Stimulated activated CD8-positive, alpha-beta memory T cell treated with anti-CD3 and anti-CD28 coated beads, Interleukin-4, amount 100 ng/mL, for 48 hours (primary cell): Measurements from ENCODE around the gene TNS3.
"Not testable (repeated sequence)": the region's sequence is repeated elsewhere in the genome, so short reads cannot be mapped to it uniquely, and the experiment has no call there.

Source experiments
- DNase-seq: peaks from one replicate; pipeline ENCODE4 v3.0.0-alpha.2; 2020

TNS3 gene

DNA sequence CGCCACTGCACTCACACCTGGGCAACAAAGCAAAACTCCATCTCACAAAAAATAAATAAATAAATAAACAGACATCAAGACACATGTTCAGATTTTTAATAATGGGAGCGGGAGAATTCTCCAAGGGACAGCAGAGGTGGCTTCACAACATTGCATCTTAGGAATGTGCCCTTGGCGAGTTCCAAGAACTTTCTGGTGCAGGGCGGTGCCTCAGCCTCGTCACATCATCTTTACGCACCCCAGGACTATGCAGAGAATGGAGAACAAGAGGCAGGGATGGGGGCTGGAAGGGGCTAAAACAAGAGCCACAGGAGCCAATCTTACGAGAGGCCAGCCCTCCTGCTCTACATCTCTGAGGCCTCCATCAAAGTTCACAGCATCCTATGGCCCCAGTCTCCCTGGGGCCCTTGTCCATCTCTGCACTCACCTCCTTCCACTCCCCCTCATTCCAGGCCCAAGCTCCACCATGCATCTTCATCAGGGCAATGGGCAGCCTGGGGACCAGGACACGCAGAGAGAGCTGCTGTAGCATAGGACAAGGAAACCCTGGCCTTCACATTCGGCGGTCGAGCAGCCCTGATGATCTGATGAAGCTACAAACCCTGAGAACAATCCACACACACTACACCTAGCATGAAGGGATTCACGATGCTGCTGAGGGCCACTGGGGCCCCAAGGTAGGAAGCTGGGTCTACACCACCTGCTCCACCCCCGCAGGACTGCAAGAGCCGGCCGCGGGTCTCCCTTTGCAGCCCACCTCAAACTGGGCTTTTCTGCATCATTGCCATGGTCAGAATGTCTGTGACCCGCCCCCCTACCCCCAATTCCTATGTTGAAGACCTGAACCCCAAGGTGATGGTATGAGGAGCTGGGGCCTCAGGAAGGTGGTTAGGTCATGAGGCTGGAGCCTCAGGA, 22.3 kb downstream of the TNS3 start:
- DNase-seq, result no peak

DNA sequence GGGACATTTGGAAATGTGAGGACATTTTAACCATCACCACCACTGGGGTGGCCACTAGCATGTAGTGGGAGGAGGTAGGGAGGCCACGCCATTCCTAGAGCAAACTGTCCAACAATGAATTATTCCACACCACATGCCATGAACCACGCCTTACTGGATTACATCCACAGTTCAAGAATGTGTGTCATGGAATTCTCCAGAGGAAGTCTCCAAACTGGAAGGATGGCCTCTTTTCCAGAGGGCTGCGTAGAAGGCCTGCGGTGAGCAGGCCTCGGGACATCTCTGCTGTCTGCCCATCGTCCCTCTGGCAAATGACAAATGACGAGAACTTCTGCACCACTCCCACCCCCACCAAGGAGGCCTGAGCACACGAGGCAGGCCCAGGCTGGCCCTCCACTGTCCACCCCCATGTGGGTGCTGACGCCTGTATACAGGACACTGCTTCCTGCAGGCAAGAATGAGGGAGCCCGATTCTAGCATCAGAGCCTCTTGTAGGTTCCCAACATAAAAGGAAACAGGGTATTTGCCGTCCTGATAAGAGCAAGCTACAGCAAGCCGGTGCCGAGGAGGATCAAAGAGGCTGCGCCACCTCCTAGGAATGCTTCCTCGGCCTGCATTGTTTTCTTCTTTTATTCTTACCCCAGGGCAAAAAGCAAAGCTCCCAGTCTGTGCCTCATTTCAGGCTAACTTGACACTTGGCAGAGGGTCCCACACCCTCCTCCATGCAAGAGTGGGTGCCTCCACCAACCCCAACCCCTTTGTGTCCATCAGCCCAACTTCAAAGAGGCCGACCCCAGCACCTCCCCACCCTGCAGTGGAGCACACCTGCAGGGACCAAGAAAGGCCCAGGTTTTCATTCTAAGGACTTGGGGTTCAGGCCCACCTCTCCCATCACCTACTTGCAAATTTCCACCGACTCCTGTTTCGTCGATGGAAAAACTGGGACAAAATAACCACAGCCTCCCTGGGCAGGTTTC, 23.9 kb downstream of the TNS3 start:
- no peak for DNase-seq

DNA sequence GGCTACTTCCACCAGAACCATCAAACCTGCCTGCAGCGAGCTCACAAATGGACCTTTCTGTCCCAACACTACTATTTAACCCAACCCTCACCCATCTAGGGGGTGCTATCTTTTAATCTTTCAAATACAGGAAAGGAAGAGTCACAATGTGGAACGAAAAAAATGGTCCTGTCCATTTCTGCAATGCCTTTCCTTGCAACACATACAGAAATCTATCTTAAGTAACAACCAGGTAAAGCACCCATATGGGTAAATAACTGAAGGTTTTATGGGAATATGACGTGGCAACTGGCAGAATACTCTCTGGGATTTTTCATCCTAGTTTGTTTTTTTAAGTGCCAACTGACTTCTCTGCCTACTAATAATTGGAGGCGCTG, 24.6 kb downstream of the TNS3 start:
- DNase-seq, result no peak

DNA sequence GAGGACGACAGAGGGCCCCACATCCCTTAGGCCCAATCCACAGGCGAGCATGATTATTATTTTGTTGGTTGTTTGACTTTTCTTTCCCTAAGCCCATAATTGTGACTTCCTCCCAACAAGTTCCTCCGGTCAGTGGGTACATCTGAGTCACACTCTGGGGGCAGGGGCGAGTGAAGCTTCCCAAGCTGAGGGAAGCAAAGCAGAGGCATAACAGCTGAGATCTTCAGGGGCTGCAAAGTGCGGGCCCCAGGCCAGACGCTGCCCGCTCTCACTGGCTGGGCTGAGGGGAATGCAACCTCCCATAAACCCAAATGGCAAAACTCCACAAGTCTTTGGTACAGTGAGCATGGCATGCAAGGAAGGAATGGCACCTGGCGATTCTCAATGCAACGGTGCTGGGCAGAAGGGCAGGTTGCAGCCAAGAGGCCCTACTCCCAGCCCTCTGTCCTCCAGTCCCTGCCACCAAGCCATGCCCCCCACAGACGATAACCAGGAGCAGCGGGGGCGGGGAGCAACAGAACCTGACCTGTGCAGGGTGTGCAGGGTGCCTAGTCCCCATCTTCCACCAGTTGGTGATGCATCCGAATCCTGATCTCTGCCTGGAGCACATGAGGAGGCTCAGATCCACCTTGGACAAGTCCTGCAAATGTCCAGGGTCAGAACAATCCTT, 25.3 kb downstream of the TNS3 start:
- no peak for DNase-seq

DNA sequence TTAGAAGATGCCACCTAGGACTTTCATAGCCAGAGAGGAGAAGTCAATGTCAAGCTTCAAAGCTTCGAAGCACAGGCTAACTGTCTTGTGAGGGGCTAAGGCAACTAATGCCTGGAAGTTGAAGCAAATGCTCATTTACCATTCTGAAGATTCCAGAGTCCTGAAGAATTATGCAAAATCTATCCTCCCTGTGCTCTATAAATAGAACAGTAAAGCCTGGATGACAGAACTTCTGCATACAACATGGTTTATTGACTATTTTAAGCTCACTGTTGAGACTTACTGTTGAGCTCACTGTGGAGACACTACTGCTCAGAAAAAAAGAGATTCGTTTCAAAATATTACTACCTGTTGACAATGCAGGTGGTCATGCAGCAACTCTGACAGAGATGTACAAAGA, 28.6 kb downstream of the TNS3 start:
- no peak for DNase-seq

DNA sequence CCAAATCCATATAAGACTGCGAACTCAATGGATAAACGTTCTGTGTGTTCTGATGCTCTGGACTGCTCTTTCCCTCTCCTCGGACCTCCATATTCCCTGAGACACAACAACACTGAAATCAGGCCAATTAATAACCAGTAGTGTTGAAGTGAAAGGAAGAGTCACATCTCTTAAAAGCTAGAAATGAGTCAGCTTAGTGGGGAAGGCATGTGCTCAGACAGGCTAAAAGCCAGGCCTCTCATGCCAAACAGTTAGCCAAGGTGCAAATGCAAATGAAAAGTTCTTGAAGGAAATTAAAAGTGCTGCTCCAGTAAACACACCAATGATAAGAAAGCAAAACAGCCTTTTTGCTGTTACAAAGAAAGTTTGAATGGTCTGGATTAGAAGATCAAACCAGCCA, 29.3 kb downstream of the TNS3 start:
- DNase-seq, result no peak

DNA sequence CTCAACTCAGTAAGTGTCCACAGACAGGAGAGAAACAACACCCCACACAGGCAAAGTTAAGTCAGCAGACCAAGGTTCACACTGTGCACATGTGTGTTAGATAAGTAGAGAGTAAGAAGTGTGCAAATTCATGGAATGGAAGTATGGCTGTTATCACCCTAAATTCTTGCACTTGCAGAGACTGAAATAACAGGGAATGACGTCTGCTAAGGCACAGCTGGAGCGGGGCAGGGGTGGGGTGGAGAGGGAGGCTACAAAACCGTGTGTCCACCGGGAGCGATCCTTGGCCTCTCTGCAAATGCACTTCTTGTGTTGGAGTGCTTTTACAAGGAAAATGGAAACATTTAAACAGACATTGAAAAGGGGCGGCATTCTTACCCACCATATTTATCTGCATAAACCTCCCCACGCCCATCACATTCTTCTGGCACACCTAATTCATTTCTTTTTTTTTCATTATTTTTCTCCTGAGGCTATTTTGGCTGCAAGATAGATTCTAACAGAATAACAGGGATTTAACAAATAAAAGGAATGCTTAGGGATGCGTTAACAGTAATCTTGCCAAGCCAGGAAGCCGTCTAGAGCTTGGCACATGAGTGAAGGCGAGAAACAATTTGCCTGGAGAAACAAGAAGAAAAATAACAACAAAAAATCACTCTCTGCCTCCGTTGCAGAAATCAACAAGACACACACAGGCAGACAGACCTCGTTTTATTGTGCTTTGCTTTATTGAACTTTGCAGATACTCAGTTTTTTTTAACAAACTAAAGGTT, 30.1 kb downstream of the TNS3 start:
- no peak for DNase-seq

DNA sequence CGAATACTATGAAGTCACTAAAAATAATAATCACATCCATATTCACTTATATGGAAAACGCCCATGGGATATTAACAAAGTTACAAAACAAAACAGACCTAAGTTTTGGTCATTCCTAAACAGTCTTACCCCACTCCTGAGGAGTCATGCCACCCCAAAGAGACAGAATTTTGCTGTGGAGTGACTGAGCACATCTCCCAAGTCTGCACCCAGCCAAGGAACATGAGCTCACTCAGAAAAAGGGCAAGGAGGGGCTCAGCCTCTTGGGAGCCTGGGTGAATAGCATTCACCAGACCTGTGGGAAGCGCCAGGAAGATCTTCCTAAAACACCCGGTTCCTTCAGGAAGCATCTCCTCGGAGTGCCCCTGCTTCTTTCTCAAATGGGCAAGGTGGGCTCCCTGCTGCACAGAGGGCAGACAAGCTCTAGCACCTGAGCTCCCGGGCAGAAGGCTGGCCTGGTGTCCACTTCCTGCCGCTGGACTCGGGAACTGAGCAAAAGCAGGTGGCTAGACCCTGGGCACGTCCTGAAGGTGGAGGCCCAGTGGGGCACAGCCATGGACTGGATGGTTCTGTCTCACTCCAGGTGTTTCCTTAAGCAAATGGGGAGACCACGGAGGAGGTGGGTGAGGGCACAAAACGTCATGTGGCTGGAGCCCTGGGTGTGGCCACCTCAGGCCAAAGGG, 31.0 kb downstream of the TNS3 start:
- DNase-seq, result no peak

DNA sequence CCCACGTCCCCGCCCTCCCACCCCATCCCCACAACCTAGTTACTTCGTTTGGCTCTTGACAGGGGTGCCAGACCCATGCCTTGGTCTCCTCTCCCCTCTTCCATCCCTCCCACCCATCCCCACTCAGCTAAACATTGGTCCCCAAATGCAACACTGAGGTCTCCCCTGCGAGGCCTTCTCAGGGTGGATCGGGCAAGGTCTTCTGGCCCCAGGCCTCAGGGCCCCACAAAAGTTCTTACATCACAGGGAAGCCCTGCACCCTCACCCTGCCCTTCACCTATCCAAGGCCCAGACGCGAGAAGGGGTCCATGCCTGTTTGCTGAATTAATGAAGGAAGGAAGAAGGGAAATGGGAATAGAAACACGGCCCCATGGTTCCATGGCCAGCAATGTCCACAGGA, 32.0 kb downstream of the TNS3 start:
- DNase-seq, result no peak

DNA sequence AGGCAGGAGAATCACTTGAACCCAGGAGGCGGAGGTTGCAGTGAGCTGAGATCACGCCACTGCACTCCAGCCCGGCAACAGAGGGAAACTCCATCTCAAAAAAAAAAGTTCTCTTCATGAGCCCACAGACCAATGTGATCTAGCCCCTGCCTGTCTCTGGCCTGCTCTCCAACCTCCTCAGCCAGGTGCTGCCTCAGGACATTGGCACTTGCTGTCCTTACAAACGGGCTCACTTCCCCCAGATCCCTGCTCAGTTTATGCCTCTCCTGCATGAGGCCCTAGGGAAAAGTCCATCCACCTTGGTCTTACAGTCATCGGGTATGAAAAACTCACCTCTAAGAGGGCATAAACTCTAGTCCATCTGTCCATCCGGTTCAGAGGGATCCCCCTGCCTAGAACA, 32.5 kb downstream of the TNS3 start:
- DNase-seq, result no peak

DNA sequence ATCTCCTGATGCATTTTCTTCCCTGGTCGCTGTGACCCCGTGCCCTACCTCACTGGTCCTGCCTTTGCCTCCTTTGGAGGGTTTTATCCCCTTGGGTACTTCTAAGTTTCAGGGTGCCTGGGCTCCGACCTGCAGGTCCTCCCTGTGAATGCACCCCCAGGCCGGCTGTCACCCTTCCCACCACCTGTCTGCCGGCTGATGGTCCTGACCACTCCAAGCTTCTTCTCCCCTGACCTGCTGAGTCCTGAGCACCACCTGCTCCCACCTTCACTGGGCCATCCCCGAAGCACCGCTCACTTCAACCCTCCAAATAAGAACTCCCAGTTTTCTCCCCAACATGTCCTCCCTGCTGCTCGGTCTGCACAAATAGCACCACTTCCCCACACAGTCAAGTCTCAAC, 33.4 kb downstream of the TNS3 start:
- no peak for DNase-seq

DNA sequence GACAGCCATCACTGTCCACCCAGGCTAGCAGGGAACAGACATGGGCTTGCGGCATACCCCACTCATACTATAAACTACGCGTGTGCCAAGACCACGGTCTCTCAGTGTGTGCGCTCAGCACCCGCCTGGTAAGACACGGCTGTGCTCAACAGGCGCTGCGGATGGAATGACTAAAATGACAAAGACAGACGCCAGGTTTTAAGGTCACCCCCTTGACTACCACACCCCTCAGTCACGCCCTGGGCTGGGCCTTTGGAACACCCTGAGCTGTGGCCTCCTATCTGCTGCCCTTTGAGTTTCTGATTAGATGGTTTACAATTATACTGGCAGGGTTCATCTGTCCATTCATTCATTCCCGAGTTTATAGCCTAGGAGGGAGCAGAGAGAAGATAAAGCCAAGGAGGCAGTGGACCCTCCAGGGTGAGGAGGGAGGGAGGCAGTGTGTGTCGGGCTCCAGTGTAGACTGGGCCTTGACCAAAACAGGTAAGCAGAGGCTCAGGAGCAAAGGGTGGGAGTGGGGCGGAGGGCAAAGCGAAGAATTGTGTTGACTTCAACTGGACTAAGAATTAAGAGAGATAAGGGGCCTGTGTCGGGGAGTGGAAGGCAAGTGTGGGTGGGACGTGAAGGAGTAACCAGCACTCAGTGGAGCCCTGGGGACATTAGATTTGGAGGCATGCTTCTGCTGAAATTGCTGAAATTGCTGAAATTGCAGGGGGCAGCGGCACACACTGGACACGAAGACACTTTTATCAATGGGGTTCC, 35.0 kb downstream of the TNS3 start:
- DNase-seq, result no peak

DNA sequence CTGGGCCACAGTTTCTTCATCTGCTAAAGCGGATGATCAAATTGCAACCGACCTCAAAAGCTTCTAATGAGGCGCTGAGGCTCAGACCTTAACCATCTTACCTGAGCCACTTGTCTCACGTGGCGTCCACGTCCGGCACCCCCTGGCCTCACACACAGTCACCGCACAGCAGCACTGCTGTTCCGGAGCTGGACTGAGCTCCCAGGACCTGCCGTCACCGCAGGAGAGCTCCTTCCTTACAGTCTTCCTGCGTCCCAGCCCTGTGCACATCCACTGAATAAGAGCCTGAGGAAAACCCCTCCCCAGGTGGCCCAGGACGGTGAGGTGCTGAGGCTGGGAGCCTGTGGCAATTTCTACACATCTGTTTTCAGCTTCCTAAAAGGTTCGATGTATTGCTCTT, 35.7 kb downstream of the TNS3 start:
- DNase-seq, result no peak

DNA sequence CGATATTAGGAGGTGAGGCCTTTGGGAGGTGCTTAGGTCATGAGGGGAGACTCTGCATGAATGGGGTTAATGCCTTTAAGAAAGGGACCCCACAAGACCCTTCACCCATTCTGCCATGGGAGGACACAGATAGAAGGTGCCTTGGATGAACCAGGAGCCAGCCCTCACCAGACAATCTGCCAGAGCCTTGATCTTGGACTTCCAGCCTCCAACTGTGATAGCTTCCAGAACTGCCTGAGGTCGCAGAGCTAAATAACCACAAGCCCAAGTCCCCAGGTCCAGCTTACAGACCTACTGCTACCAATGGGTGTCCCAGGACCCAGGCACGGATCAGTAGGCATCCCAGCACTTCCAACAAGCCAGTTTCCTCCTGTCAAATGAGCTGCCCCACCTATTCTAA, 37.5 kb downstream of the TNS3 start:
- DNase-seq, result no peak

DNA sequence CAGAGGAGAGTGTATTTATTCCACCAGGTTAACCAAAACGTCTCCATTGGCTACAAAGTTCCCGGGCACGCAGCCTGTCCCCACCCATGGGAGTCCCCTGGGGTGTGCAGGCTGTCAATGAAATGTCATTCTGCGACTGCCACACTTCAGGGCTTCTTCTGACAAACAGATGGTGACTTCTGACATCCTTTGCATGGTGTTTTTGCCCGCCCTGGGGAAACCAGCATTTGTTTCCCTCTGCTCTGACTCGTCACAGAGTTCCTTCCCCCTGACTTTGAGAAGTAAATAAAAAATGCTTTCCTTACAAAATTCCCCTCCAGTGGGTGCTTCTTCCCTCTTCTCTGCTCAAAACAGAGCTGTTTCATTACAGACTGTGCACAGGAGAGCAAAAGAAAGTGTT, 38.2 kb downstream of the TNS3 start:
- no peak for DNase-seq

DNA sequence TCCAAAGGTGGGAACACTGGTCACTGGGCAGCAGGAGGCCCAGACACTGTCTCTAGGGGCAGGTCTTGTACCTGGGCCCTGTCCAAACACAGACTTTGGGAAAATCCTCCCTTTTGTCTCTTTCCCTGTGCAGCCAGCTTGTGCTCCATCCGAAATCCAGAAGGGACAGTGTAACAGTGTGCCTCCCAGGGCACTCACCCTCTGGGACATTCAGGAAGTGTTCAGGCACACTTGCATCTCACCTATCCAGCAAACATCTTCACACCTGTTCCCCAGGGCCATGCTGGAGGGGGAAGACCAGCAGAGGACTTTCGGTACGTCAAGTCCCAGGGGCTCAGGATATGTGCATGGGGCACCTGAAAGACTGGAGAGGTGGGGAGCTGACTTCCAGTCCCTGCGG, 38.9 kb downstream of the TNS3 start:
- no peak for DNase-seq

DNA sequence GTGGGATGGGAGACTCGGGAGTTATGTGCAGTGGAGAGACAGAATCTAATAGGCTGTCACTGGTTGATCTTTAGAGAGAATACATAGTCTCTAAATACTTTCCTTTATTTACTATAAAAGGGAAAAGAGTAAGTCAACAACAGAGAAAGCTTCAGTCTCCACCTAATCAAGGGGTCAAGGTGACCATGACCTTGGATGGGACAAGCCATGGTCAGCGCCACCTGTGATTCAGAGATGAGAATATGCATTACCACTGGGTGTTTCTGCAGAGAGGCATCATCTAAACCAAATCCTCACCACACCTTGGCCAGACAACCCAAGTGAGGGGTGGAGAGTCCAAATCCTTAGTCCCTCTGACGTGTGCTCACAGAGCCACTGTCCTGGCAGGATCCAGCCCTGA, 39.9 kb downstream of the TNS3 start:
- DNase-seq, result no peak

DNA sequence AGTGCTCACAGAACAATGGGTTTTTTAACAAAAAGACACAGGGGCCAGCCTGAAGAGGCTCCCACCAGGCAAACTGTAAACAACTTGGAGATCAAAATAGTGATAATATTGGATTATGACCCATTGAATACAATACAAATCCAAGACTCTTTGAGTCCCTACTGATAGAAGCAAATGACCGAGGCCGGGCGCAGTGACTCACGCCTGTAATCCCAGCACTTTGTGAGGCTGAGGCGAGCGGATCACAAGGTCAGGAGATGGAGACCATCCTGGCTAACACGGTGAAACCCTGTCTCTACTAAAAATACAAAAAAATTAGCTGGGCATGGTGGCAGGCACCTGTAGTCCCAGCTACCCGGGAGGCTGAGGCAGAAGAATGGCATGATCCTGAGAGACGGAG, 40.4 kb downstream of the TNS3 start:
- DNase-seq, result not testable (repeated sequence)

DNA sequence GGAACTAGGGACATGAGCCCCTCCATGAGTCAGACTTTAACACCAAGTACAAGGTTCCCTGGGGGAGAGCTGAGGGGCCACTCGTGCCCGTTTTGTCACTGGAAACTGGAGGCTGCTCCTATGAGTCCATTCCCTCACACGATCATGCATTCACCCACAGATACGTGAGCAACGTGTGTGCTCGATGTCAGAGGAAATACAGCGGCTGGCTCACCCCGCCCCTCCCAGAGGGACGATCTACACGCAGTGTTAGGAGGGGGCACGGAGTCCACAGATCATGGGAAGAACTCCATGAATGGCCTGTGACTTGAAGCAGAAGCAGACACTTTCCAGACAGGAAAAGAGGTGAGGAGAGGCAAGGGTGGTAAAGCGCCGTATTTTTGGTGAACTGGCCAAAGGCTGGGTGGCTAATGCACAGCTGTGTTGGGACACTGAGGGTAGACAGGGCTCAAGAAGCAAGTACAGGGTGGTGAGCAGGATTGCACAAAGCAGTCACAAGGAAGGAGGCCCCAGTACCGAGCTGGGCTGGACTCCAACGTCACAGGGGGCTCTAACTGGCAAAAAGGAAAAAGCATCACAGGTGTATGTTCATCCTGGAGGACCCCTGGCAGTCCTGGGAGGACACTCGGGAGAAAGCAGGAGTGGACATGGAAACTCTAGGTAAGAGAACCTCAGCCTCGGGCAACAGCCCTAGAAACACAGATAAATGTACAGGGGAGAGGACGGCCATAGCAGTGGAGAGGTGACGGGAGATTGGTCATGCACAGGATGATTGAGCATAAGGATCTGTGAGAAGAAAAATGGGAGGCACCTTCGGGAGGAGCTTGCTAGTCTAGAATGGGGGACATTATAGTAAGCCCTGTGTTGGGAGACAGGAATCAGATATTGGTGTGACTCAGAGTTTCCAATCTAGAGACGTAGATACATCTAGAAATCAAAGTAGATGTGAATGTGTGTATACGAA, 41.2 kb downstream of the TNS3 start:
- DNase-seq, result no peak

DNA sequence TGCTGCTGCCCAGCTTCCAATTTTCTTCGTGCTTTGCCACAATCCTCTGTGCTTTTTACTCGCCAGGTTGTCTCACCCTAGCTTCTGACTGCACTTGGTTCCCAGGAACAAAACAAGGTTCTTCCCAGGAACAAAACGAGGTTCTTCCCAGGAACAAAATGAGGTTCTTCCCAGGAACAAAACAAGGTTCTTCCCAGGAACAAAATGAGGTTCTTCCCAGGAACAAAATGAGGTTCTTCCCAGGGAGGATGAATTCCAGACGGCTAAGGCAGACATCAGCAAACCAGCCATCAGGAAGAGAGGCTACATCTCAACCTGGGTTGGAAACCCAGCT, 41.9 kb downstream of the TNS3 start:
- no peak for DNase-seq
